ENCODE results near the gene DNASE1L2.

Gene DNASE1L2

GRCh38 chr16:2209258-2210008 lies 26.8 kb upstream of the DNASE1L2 start:
- ChIA-PET CTCF (interaction anchor here (1.5 kb wide), 1 partner anchor 15 kb away, joined by 6 read pairs; no protein-coding TSS in a partner anchor), POLR2A (interaction anchor here (0.5 kb wide), 1 partner anchor 37 kb away, joined by 3 read pairs; no protein-coding TSS in a partner anchor)
- no peak for TF ChIP-seq CTCF (IDR thresholded peaks at IDR 0.05; ENCODE audit: control extremely low read depth, extremely low read depth, low read depth, missing control alignments)
- no peak for DNase-seq (ENCODE audit: extremely low spot score)

GRCh38 chr16:2210009-2210332 lies 26.3 kb upstream of the DNASE1L2 start:
- ChIA-PET CTCF (no interaction called here), POLR2A (no interaction called here)
- DNase-seq (ENCODE audit: extremely low spot score) = no peak
- no peak for TF ChIP-seq CTCF (IDR thresholded peaks at IDR 0.05; ENCODE audit: control extremely low read depth, extremely low read depth, low read depth, missing control alignments)

- DNase-seq (ENCODE audit: extremely low spot score) = no peak
- no peak for TF ChIP-seq CTCF (IDR thresholded peaks at IDR 0.05; ENCODE audit: control extremely low read depth, extremely low read depth, low read depth, missing control alignments)
- ChIA-PET POLR2A (no interaction called here), CTCF (interaction anchor here (1.4 kb wide), 1 partner anchor 56 kb away, joined by 4 read pairs; the partner anchor contains the start of gene TRAF7)
Observed at GRCh38 chr16:2210386-2211365, 25.6 kb upstream of the DNASE1L2 start, which contains the start of gene BRICD5. Gene BRICD5 (minus strand): TSS chr16:2210863. CDS start chr16:2210833, 30 bp downstream.

- DNase-seq (ENCODE audit: extremely low spot score) = no peak
- no peak for TF ChIP-seq CTCF (IDR thresholded peaks at IDR 0.05; ENCODE audit: control extremely low read depth, extremely low read depth, low read depth, missing control alignments)
- ChIA-PET CTCF (interaction anchor here (1.3 to 1.4 kb wide), 2 partner anchors 17 to 57 kb away, joined by 3 to 4 read pairs; partner anchors contain the start of gene TRAF7), POLR2A (no interaction called here)
Observed at GRCh38 chr16:2211923-2212347, 24.3 kb upstream of the DNASE1L2 start.

- ChIA-PET CTCF (interaction anchor here (1.0 to 1.4 kb wide), 3 partner anchors 17 to 58 kb away, joined by 3 to 4 read pairs (median 4); partner anchors contain the start of genes ECI1 and TRAF7), POLR2A (no interaction called here)
- TF ChIP-seq CTCF (IDR thresholded peaks at IDR 0.05; ENCODE audit: control extremely low read depth, extremely low read depth, low read depth, missing control alignments) = no peak
- DNase-seq (ENCODE audit: extremely low spot score) = no peak
Observed at GRCh38 chr16:2212362-2213324, 23.6 kb upstream of the DNASE1L2 start.
